Anterior cingulate cortex (tissue), 58 donors: ENCODE data around the gene COASY.

Experiments
- DNase-seq, 58 donors: peaks; one replicate each; lab custom pipeline; 2025; lab: John Stamatoyannopoulos, UW

Gene COASY

DNA sequence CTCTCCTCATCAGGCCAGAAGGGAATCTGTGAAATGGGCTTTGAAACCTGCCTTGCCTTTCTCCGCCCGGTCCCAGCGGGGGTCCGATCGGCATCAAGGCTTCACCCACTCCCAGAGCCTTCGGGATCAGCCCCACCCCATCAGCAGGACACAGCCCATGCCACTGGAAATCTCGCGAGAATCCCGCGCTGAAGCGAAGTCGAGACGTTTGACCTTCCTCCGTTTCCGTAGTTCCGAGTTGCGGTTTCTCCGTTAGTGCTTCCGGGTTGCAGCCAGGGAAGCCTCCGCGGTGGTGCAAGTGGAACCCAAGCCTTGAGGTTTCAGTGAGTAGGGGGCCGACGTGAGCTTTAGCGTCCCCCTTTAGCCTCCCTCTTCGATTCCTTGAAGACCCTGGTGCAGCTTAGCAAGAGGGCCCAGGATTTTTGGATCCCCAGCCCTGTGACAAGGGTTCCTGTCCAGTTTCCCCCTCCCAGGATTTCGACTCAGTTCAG is at the start of gene COASY:
TSS of gene COASY (plus strand) at position 252 of the 491 bp plus-strand sequence. CDS start 475 bp downstream, outside the sequence.
- DNase-seq: peak; percentile 33 to 96 (median 89)

DNA sequence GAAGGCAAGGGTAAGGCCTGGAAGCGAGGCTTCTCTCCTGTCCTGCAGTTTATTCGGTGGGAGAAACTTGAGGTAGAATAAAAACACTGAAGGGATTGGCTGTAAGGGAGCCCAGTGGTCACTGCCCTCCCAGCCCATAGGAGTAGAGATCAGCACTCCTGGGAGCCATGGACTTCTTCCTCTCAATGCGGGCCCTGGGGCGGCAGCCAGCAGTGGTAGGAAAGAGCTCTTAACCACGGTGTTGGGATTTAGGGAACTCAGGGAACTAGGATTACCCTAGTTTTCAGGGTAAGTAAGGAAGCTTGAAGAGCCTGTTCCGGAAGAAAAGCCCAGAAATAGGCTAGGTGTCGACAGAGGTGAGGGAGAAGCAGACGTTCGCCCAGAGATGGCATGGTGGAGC is 49.7 kb upstream of the COASY start:
- no peak for DNase-seq

DNA sequence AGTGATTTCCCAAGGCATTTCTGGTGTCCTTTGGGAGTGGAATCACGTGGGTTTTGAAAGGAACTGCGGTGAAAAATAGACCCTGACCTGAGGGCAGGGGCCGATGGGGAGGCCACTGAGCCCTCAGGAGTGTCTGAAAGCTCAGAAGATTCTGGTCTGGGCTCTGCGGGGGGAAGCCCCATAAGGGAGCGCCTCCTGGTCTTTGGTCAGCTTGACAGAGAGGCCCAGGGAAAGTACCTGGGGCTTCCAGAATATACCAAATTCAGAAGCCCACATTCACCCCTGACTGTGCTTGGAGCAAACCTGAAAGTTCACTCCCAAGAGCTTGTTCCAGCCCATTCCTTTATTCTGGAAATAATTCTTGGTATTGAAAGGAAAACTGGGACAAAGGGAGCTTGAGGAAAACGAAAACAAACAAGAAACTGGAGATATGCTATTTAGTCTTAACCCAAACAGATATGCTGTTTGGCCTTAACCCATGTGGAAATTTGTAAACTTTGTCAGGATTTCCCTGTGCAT is 49.2 kb upstream of the COASY start:
- no peak for DNase-seq

DNA sequence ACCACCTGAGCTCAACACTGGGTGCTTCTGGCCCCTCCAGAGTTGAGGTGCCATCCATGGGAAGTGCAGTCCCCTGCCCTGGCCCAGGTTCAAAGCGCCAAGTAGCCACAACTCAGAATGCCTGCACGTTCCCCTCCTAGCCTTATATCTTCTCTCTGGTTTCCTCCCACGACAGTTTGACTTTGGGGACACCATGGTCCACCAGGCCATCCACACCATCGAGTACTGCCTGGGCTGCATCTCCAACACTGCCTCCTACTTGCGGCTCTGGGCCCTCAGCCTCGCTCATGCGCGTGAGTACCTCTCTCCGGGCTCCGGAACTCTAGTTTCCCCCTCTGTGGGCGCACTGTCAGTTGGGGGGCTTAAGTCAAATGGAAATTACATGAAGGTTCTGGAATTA is 48.3 kb upstream of the COASY start:
- no peak for DNase-seq

DNA sequence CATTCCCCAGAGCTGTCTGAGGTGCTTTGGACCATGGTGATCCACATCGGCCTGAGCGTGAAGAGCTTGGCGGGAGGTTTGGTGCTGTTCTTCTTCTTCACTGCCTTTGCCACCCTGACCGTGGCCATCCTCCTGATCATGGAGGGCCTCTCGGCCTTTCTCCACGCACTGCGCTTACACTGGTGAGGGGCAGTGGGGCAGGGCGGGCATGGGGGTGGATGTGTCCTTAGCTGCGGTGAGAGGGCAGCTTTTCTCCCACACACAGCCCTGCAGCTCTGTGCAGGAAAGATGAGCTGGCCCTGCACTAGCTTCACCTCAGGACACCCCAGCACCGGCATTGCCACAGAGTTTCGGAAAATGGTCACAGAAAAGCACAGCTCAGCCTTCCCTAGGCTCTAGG is 47.7 kb upstream of the COASY start:
- no peak for DNase-seq

DNA sequence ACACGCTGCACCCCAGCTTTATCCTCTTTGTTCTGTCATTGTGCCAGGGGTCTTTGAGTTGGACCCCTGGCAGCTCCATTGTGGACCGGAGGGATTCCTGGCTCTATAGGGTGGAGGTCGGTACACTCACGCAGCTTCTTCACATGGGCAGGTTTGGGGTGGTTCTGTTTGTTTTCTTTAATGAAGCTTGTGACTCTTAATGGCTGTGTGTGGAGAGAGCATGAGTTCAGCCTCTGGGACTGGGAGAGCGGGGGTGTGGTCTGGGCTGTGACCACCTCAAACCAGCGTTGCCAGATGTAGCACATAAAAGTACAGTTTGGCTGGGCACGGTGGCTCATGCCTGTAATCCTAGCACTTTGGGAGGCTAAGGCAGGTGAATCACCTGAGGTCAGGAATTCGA is 47.1 kb upstream of the COASY start:
- no peak for DNase-seq

DNA sequence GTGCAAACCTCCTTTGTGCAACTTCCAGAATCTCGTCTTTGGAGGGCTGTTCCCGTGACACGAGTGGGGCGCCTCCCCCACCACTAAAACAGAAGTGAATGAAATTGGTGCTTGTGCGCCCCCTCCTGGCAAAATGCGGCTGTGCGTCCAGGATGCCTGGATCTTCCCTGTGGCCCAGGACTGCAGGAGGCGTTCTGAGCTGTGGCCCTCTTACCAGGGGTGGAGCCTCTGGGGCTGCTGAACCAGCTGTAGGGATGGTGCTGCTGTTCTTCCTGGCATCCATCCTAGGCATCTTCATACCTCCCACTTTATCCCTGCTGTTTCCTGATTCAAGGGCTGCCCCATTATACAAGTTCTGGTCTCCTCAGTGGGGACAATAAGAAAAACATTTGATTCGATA is 44.4 kb upstream of the COASY start:
- peak in 52 of 58 donors; percentile 5 to 85 (median 48) for DNase-seq

DNA sequence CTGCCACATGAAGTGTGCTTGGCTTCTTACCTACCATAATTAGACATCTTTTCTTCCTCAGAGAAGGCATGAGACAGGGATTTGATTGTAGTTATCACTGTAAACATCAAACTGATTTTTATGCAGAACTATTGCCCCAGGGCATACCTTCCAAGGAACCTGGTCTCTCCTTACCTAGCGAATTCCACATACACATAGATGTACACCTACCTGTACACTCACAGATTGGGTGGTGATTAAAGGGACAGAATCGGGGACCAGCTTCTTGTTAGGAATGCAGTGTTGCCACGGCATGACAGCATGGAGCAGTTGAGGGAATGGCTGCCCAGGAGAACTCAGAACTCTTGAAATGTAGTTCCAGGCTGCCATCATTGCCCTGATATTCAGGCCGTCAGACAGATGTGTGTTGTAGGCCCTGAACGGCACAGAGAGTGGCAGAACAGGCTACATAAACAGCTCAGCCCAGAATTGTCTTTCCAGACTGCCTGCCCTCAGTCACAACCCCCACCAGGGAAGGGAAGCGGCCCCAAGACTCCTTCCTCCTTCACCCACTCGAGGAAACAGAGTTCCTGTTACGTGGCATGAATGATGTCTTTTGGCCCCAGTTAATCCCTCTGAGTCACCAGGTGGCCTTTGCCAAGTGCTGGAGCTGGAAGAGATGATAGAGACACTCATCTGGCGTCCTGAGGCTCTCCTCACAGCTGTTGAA is 43.7 kb upstream of the COASY start:
- peak in 23 of 58 donors; percentile 7 to 66 (median 26) for DNase-seq

DNA sequence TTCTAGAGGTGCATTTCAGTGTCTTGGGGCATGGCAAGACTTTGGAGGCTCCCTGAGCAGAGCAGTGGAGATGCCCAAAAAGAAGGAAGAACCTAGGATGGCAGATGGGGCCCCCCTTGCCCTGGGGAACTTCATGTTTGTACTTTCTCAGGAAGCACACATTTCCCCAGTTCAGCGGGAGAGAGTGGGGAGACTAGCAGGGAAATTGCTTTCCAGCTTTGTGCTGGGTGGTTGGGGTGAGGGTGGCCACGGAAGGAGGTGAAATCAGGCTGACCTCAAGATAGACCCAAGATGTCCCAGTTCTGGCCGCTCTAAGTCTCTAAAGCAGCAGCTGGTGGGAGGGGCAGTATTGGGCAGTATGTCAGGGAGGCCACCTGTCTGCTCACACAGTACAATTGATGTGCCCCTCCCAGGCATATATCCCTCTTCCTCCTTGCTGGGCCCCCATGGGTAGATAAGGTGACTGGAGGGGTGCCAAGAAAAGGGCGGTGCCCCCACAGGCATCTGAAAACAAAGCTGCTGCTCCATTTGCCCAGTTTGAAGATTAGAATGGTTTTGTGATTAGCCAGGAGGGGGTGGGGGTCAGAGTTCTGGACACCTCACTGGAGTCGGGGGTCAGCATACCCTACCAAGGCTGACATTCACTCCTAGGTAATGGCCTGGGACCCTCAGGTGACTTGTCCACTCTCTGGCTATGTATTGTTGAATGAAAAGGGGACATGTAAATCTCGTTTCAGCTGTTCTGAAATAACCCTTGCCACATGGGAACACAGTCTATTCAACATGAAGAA is 43.0 kb upstream of the COASY start:
- peak in 1 of 58 donors; percentile 14 for DNase-seq

DNA sequence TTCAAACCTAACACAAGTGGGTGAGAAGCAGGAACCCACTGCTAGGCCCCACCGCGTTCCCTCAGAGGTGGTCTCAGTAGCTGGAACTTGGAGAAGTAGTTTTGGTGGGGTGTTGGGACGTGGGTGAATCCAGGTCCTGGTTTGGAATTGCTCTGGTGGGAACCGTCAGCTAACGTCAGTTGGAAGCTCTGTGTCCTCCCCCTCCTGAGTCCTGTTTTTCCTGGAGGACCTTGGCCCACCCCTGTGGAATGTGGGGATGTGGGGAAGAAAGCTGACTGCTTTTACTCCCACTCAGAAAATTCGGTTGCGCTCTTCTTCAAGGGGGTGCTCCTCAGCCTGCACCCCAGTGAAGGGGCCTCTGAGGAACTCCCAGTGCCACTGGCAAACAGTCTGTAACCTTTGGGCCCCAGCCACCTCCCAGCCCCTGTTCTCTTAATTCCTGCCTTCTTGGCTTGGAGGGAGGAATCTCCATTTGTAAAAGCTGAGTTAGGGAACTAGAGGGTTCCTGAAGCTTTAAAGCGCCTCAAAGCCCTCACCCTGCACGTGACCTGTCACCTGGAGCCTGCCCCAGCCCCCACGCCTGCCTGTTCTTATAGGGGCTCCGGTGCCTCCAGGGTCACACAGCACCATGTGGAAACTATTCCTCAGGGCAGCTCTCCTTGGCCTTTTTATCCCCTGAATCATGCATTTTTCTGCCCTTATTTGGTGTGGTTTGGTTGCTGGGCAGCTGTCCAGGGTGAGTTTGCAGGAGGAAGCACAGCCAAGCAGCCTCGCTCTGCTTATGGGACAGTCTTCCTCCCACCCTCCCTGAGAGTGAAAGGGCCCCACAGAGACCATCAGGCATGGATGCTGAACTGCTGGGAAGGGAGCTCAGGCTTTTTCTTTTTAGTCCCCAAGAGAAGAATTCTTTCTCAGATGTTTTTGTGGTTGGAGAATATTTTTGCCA is 42.1 kb upstream of the COASY start:
- DNase-seq: peak in 53 of 58 donors; percentile 19 to 86 (median 67)

DNA sequence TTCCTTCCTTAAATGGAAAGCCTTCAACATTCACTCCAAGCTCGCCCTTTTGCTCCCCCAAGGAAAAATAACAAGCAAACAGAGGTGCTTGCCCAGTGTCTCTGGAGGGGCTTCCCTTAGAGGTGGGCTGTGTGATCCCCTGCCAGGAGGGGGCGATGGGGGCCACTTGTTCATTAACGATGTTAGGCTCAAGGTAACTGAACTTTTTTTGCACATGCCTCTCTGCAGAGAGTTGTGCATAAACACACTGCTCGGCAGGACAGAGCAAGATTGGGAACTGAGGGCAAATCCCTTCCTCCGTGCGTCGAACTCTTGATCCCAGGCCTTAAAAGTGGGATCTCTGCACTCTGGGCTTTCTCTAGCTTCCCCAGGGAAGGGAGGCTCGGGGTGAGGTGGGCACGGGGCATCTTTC is 41.4 kb upstream of the COASY start:
- no peak for DNase-seq

DNA sequence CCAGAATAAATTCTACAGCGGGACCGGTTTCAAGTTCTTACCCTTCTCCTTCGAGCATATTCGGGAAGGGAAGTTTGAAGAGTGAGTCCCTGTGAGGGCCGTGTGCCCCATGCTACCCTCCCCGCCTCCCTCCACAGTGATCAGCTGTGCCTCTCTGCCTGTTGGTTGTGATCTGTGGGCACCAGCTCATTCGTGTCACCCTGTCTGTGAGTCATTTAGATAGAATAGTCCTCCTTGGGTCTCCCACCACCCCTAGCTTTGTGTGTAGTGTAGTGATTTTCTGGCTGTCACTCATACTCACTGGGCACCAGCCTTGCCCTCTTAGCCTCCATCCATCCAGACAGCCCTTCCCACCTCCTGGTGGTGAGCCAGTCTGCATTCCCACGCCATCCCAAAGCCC is 40.9 kb upstream of the COASY start:
- no peak for DNase-seq

DNA sequence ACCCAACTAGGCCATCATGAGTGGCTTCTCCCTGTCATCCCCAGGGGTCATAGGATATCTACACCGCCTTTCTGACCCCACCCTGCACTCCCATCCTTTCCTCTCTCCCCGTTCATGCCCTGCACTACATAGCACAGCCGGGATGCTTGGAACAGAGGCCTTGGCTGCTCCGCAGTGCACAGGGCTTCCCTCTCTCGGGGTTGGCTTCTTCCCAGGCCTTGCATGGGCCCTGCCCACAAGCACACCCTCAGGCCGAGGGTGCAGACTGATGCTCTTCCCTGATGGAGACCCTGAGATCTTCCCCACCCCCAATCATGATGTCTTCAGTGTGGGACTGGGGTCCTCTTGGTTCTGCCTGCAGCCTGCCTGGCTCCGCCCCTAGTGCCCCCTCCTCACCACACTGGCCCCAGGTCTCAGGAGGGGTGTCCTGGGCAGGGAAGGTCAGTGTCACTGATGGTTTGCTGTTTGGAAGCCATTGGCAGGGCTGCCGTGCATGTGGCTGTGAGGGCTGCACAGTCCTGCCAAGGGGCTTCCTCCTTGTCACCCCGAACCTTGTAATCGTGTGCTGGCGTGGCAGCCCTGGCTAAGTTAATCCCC is 40.2 kb upstream of the COASY start:
- no peak for DNase-seq

DNA sequence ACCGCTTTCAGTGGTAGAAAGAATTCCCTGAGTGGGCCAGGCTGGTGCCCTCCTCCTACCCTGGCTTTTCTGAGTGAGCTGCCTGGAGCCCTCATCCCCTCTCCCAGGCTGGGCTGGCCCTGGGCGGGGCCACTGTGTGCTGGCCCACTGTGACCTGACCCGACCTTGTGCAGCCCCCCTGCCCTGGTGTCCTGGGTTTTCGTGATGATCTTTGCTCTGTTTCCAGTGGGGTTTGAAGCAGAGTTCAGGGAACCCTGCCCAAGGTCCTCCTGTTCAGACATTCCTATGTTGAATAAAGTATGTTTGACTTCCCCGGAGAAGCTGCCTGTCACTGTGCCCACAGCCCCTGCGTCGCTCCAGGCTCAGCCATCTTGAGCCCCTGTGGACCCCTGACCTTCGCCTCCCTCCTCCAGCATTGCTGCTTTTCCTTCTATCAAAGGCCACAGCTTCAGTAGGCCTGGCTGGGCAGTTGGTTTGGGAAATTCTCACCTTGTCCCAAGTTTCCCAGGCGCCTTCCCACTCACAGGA is 39.6 kb upstream of the COASY start:
- DNase-seq: no peak

DNA sequence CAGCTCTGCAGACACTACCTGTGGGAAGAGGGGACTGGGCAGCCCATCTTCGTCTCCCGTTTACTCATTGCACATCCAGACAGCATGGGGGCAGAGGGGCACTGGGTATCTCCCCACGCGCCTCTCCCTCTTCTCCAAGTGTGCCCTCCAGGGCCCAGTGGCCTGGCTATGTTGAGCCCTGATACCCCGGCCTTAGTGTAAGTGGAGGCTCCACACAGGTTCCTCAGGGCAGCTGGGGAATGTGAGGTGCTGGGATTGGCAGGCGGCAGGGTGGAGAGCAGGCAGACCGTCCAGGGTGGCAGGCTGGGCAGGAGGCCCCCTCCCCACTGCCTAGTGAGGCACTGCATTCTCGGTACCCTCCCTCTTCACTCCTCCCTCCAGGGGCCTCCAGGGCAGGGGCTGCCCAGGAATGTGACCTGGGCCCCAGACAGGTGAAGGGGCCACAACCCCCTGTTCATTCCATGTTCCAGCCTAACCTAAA is 39.1 kb upstream of the COASY start:
- no peak for DNase-seq

DNA sequence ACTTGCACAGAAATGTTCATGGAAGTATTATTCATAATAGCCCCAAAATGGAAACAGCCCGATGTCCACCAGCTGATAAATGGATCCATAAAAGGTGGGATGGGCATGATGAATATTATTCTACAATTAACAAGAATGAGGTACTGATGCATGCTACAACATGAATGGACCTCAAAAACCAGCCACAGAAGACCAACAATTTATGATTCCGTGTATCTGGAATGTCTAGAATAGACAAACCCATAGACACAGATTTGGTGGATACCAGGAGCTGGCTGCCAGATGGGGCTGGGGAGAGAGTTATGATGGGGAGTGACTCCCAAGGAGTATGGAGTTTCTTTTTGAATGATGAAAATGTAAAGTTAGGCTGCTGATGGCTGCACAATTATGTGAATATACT is 36.7 kb upstream of the COASY start:
- no peak for DNase-seq

DNA sequence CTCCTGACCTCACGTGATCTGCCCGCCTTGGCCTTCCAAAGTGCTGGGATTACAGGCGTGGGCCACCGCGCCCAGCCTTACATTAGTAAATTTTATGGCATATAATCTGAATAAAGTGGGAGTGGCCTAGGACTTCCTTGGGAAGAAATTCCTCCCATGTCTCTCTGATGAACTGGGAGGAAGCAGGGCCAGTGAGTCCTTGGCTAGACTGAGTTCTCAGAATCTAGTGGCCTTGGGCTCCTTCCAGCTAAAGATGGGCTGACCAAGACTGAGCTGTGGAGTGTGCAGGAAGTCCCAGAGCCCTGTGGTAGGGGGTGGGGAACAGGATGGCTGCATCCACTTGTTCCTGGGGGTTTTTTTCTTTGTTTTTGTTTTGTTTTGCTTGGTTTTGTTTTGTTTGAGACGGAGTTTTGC is 35.9 kb upstream of the COASY start:
- no peak for DNase-seq

DNA sequence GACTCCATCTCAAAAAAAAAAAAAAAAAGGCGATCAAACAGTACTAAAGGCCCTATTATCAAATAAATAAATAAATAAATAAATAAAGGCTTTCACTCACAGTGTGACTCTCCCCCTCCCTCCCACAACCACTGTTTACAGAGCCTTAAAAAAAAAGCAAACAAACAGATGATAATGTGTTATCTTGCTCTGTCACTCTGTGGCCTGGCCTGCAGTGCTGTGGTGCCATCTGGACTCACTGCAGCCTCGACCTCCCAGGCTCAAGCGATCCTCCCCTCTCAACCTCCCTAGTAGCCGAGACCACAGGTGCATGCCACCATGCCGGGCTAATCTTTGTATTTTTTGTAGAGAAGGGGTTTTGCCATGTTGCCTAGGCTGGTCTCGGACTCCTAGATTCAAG is 34.0 kb upstream of the COASY start:
- no peak for DNase-seq

DNA sequence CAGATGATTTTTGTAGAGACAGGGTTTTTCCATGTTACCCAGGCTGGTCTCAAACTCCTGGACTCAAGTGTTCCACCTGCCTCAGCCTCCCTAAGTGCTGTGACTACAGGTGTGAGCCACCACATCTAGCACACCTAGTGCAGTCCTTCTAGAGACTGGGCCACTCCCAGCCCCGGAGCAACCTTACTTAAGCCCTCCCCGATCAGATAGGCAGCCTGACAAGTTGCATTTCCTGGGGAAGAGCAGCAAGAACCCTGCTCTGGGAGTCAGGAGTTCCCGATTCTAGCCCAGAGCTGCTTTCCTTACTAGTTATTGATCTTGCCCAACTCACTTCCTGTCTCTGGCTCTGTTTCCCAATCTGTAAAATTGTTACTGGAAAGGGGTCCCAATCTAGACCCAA is 32.9 kb upstream of the COASY start:
- no peak for DNase-seq
